ENCODE results near the gene HLA-DPB1.

HLA-DPB1 gene

DNA sequence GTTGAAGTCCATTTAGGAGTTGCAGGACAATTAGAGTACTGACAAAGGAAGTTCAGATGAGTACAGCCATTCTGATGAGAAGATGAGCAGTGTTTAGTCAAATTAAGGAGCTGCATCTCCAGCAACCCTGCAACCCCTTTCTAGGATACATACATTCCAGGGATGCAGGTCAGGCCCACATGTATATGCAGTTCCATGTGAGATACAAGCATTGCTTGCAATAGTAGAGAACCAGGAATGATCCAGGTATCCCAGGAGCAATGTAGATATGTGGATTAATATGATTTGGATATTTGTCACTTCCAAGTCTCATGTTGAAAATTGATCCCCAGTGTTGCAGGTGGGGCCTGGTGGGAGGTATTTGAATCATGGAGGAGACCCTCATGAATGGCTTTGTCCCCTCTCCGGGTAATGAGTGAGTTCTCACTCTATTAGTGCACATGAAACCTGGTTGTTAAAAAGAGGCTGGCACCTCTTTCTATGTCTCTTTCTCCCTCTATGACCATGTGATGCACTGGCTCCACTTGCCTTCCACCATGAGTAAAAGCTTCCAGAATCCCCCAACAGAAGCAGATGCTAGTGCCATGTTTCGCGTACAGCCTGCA is 8.8 kb upstream of the HLA-DPB1 start:
- Histone ChIP-seq H3K9me3 (ENCODE audit: low read depth, low read length) (no peaks in the 10 kb centered on the region), H3K36me3 (ENCODE audit: insufficient read depth, low read length) (no peaks in the 10 kb centered on the region)

DNA sequence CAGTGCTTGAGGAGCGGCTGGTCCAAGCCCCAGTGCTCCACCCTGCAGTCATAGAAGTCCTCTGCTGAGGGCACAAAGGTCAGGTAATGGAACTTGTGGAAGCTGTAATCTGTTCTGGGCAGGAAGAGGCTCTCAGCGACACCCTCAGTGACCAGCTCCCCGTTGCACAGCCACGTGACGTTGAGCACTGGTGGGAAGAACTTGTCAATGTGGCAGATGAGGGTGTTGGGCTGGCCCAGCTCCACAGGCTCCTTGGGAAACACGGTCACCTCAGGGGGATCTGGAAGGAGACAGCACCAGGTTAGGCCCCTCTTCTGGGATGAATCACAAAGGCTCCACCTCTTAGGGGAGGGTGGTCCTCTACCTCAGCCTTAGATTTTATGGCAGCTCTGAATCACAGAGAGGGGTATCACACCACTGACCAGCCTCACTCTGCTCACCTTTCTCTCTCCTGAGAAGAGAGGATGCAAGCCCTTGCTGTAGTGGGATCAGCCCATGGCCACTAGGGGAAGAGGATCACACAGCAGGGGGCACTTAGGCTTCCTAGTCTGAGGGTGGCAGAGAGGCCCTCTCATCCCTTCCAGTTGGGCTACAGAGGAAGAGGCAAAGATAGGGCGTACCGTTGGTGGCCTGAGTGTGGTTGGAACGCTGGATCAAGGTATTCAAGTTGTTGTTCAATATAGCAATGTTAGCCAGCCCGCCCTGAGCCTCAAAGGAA is 6.6 kb upstream of the HLA-DPB1 start:
- no peak for DNase-seq (ENCODE audit: low read depth, low spot score)
- no peak overlapping the region for H3K9ac ChIP-seq (ENCODE audit: insufficient read length)
- no peaks in the 10 kb centered on the region for H3K36me3 ChIP-seq (ENCODE audit: insufficient read depth, low read length)
- H3K9me3 ChIP-seq (ENCODE audit: low read depth, low read length): no peaks in the 10 kb centered on the region
- no peak overlapping the region for H3K4me3 ChIP-seq
- no peak overlapping the region for H3K27ac ChIP-seq
- TF ChIP-seq EZH2 (IDR thresholded peaks at IDR 0.05): no peak
- no peak for TF ChIP-seq POLR2AphosphoS5 (IDR thresholded peaks at IDR 0.05; ENCODE audit: borderline replicate concordance, low read depth, low read length)
- TF ChIP-seq FOXP2 (optimal IDR thresholded peaks at IDR 0.05; ENCODE audit: control extremely low read depth, extremely low read length, insufficient read depth): no peak

More for the DNA sequence above, 8.8 kb upstream of the HLA-DPB1 start:
- Histone ChIP-seq H3K4me3 (no peak overlapping the region), H3K9ac (ENCODE audit: insufficient read length) (no peak overlapping the region), H3K27ac (no peak overlapping the region)
- no peak for DNase-seq (ENCODE audit: low read depth, low spot score)
- no peak for TF ChIP-seq FOXP2 (optimal IDR thresholded peaks at IDR 0.05; ENCODE audit: control extremely low read depth, extremely low read length, insufficient read depth)
- no peak for TF ChIP-seq EZH2 (IDR thresholded peaks at IDR 0.05)
- TF ChIP-seq POLR2AphosphoS5 (IDR thresholded peaks at IDR 0.05; ENCODE audit: borderline replicate concordance, low read depth, low read length): no peak

DNA sequence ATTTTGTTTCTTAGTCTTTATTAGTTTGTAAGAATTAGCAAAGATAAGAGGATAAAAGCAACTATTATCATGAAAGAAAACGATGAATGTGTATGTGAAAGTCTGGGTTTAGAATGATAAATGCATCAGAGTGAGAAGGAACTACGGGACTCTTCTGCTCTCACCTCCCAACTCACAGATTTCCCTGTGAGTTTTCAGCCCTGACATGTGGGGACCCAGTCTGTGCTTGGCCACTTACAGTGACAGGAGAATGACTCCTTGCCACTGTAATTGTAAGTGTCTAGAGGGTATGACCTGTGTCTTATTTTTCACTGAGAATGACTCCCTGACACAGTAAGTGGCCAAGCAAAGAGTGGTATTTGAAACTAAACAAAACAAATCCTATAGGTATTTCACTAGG is 4.9 kb upstream of the HLA-DPB1 start:
- Histone ChIP-seq H3K27ac (no peak overlapping the region), H3K4me3 (no peak overlapping the region), H3K9me3 (ENCODE audit: low read depth, low read length) (no peaks in the 10 kb centered on the region), H3K9ac (ENCODE audit: insufficient read length) (no peak overlapping the region), H3K36me3 (ENCODE audit: insufficient read depth, low read length) (no peaks in the 10 kb centered on the region)
- TF ChIP-seq EZH2 (IDR thresholded peaks at IDR 0.05) (no peak), POLR2AphosphoS5 (IDR thresholded peaks at IDR 0.05; ENCODE audit: borderline replicate concordance, low read depth, low read length) (no peak), FOXP2 (optimal IDR thresholded peaks at IDR 0.05; ENCODE audit: control extremely low read depth, extremely low read length, insufficient read depth) (no peak)
- no peak for DNase-seq (ENCODE audit: low read depth, low spot score)

DNA sequence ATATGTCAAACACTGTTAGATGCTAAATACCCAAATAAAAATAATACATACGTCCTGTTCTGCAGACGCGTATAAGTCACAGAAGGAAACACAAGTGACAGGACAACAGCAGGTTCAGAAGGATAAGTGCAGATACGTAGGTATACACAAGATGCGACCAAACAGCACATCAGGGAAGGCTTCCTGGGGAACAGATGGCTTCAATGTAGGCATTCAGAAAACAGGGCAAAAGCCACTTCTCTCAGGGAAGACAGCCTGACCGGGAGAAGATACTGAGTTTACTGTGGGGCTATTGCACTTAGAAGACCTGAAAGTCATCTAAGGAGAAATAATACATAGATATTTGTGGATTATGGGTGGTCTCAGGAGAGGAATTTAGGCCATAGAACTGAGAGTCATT is 4.2 kb upstream of the HLA-DPB1 start:
- Histone ChIP-seq H3K9me3 (ENCODE audit: low read depth, low read length) (no peaks in the 10 kb centered on the region), H3K36me3 (ENCODE audit: insufficient read depth, low read length) (no peaks in the 10 kb centered on the region), H3K9ac (ENCODE audit: insufficient read length) (no peak overlapping the region), H3K4me3 (no peak overlapping the region), H3K27ac (no peak overlapping the region)
- TF ChIP-seq EZH2 (IDR thresholded peaks at IDR 0.05) (no peak), POLR2AphosphoS5 (IDR thresholded peaks at IDR 0.05; ENCODE audit: borderline replicate concordance, low read depth, low read length) (no peak), FOXP2 (optimal IDR thresholded peaks at IDR 0.05; ENCODE audit: control extremely low read depth, extremely low read length, insufficient read depth) (no peak)
- no peak for DNase-seq (ENCODE audit: low read depth, low spot score)

DNA sequence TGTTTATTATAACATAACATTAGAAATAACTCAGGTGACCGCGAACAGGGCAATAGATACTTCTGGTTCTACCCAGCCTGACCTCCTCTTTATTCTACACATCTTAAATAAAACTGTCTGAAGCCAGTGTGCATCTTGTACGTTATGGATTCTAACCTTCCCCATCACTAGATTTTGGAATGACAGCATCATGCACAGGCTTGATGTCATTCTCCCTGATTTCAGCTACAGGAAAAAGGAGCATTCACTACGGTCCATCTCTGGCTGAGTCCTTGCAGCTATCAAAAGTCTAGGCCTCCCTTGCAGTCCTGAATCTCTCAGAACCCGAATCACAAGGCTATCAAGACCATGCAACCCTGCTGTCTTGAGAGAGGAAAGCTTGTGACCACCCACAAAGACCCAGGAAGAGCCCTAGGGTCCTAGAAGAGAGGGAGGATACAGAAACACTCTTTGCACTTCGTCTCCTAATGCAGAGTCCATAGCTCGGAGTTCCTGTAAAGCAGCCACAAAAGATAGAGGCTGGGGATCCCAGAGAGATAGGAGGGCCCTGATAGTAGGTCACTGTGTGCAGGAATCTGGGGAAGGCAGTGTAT is 3.2 kb upstream of the HLA-DPB1 start:
- H3K4me3 ChIP-seq: no peak overlapping the region
- no peak overlapping the region for H3K27ac ChIP-seq
- TF ChIP-seq POLR2AphosphoS5 (IDR thresholded peaks at IDR 0.05; ENCODE audit: borderline replicate concordance, low read depth, low read length) (no peak), FOXP2 (optimal IDR thresholded peaks at IDR 0.05; ENCODE audit: control extremely low read depth, extremely low read length, insufficient read depth) (no peak), EZH2 (IDR thresholded peaks at IDR 0.05) (no peak)
- H3K9ac ChIP-seq (ENCODE audit: insufficient read length): no peak overlapping the region
- no peak for DNase-seq (ENCODE audit: low read depth, low spot score)
- no peaks in the 10 kb centered on the region for H3K36me3 ChIP-seq (ENCODE audit: insufficient read depth, low read length)
- H3K9me3 ChIP-seq (ENCODE audit: low read depth, low read length): no peaks in the 10 kb centered on the region

DNA sequence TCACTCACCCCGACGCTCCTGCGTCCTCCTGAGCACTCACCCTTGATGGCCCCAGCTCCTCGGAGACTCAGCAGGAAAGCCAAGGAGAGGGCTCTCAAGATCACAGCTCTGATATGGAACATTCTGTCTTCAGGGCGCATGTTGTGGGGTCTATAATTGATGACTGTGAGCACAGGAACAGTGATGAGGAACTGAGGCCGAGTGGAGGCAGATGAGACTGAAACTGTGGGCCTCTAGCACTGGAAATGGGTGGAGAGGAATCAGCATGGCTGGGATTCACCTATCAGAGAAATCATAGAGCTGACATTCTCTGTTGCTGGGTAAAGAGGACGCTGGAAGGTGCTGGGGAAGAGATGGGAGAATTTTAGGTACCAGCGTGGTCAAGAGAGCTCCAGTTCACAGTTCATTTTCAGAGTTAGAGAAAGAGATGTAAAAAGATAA is 2.3 kb upstream of the HLA-DPB1 start, which contains the start of gene HLA-DPA1:
HLA-DPA1 (minus strand) TSS at position 219 of the 441 bp plus-strand sequence.
- H3K27ac ChIP-seq: no peak within 1 kb of the TSS
- no peaks in the 10 kb centered on the region for H3K9me3 ChIP-seq (ENCODE audit: low read depth, low read length)
- no peak within 1 kb of the TSS for H3K9ac ChIP-seq (ENCODE audit: insufficient read length)
- H3K4me3 ChIP-seq: no peak within 1 kb of the TSS
- H3K36me3 ChIP-seq (ENCODE audit: insufficient read depth, low read length): no peaks in the 10 kb centered on the region
- no peak for TF ChIP-seq EZH2 (IDR thresholded peaks at IDR 0.05)
- no peak for TF ChIP-seq POLR2AphosphoS5 (IDR thresholded peaks at IDR 0.05; ENCODE audit: borderline replicate concordance, low read depth, low read length)
- no peak for TF ChIP-seq FOXP2 (optimal IDR thresholded peaks at IDR 0.05; ENCODE audit: control extremely low read depth, extremely low read length, insufficient read depth)
- no peak for DNase-seq (ENCODE audit: low read depth, low spot score)

DNA sequence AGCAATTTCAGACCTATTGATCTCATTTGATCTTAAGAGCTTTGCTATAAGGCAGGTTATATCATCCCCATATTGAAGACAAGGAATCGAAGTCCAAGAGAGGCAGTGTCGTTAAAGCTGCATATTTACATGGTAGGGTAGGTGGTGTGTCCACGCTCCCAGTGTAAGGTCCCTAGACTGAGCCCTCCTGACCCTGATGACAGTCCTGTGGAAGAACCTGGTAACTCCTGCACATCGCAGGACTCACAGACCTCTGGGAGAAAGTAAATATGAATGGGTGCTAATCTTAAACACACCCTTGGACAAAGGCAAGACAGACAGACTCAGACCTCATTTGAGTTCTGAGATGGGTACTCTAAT is 602 bp upstream of the HLA-DPB1 start:
- no peak for DNase-seq (ENCODE audit: low read depth, low spot score)
- Histone ChIP-seq H3K36me3 (ENCODE audit: insufficient read depth, low read length) (no peaks in the 10 kb centered on the region), H3K4me3 (no peak overlapping the region), H3K27ac (no peak overlapping the region), H3K9ac (ENCODE audit: insufficient read length) (no peak overlapping the region), H3K9me3 (ENCODE audit: low read depth, low read length) (no peaks in the 10 kb centered on the region)
- TF ChIP-seq EZH2 (IDR thresholded peaks at IDR 0.05): no peak
- no peak for TF ChIP-seq FOXP2 (optimal IDR thresholded peaks at IDR 0.05; ENCODE audit: control extremely low read depth, extremely low read length, insufficient read depth)
- TF ChIP-seq POLR2AphosphoS5 (IDR thresholded peaks at IDR 0.05; ENCODE audit: borderline replicate concordance, low read depth, low read length): no peak

DNA sequence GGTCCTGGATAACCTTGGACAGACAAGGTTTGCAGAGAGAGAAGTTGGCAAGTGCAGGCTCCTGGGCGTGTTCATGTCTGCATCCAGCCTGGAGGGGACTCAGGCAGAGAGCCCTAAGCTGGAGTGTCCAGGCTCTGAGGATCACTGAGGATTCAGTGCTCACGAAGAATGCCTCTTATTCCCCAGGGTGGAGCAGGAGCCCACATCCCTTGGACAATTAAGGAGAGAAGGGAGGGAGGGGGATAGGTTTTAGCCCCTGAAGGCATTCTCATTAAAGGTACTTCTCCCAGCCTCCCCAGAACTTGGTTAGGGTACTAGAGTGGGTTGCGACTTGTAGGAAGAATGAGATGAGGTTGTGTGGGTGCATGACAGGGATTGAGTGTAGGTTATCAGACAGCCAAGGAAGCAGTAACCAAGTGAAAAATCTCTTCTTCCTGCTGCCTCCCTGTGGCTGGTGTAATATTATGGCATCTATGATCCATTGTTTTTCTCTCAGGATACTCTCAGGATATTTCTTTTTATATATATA is 680 bp downstream of the HLA-DPB1 start:
- Histone ChIP-seq H3K4me3 (no peak overlapping the region), H3K9me3 (ENCODE audit: low read depth, low read length) (no peaks in the 10 kb centered on the region), H3K27ac (no peak overlapping the region), H3K36me3 (ENCODE audit: insufficient read depth, low read length) (no peaks in the 10 kb centered on the region), H3K9ac (ENCODE audit: insufficient read length) (no peak overlapping the region)
- DNase-seq (ENCODE audit: low read depth, low spot score): no peak
- TF ChIP-seq POLR2AphosphoS5 (IDR thresholded peaks at IDR 0.05; ENCODE audit: borderline replicate concordance, low read depth, low read length) (no peak), EZH2 (IDR thresholded peaks at IDR 0.05) (no peak), FOXP2 (optimal IDR thresholded peaks at IDR 0.05; ENCODE audit: control extremely low read depth, extremely low read length, insufficient read depth) (no peak)

Data from SK-N-MC (cell line).